Measurements from ENCODE around the gene TEX44. TPM values are rescaled to one million over a fixed set of nuclear protein-coding genes. Genes with fewer than 3 reads are reported as not detected.

The TEX44 gene
- total RNA-seq, 1 experiment from 2014 or later: not detected

DNA sequence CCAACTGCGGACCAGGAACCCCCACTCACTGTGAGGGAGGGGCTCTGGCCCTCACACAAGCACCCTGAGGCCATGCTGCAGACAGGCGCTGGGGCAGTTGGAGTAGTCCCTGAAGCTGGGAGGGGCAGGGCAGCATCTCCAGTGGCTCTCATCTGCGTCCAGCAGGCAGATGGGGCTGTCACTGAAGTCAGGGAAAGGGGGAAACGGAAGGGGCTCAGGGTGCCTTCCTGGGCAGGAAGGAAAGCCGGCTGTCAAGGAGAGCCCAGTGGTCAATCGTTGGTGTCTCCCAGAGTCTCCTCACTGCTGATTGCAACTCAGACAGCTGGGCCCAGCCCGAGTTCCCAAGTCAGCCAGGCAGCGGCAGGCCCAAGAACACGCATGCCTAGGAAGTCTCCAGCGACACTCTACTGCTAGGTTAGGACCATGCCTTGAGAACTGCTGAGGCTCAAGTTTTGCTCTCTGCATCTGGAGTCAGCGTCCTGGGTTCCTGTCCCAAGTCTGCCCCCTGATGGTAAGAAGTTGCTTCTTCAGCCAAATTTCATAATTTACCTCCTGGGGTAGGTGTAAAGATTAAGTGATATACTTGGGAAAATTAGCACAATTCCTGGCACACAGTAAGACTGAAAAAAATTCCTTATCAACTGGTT lies 35.0 kb upstream of the TEX44 start:
- ChIA-PET POLR2A (interaction anchor here (0.7 kb wide), 1 partner anchor 116 kb away, joined by 4 read pairs; no protein-coding TSS in a partner anchor), CTCF (interaction anchor here (0.6 to 1.0 kb wide), 5 partner anchors 30 to 207 kb away, joined by 3 to 5 read pairs (median 4); no protein-coding TSS in a partner anchor)
- peak; percentile 50 for DNase-seq (ENCODE audit: low read depth, low spot score)
- Histone ChIP-seq H3K27me3 (ENCODE audit: control insufficient read depth, insufficient read depth, low read length) (no peaks in the 10 kb centered on the region), H3K4me1 (ENCODE audit: control insufficient read depth, insufficient read depth, low read length) (no peaks in the 10 kb centered on the region; the same call in none of the 2 replicates), H3K4me3 (ENCODE audit: low read depth in 2 of 2, low read length in 2 of 2) (no peak overlapping the region), H3K36me3 (ENCODE audit: control insufficient read depth, insufficient read depth, low read length) (no peaks in the 10 kb centered on the region), H3K9me3 (ENCODE audit: control insufficient read depth, insufficient read depth, low read depth, low read length) (peaks cover 8% of the 10 kb centered on the region; the same call in 1 of the 2 replicates), H3K27ac (ENCODE audit: low read length) (no peak overlapping the region)
- peak; percentile 97 for ATAC-seq
- intact Hi-C loops (cut with micrococcal nuclease; ENCODE audit: unreplicated experiment): loop anchor here (2.0 to 5.0 kb wide), 2 partner anchors 40 to 75 kb away; no protein-coding TSS in a partner anchor
- in situ Hi-C loops (cut with HindIII; ENCODE audit: low pct_unique_long_range_greater_than_20kb, low sequenced_read_pairs): no loop called here
- BruUV-seq (replicated peaks): no TSS peak
- no peak for TF ChIP-seq SIN3A (IDR thresholded peaks at IDR 0.05; ENCODE audit: borderline replicate concordance, insufficient read depth, low read depth, low read length)
- TF ChIP-seq, protein P1, sequence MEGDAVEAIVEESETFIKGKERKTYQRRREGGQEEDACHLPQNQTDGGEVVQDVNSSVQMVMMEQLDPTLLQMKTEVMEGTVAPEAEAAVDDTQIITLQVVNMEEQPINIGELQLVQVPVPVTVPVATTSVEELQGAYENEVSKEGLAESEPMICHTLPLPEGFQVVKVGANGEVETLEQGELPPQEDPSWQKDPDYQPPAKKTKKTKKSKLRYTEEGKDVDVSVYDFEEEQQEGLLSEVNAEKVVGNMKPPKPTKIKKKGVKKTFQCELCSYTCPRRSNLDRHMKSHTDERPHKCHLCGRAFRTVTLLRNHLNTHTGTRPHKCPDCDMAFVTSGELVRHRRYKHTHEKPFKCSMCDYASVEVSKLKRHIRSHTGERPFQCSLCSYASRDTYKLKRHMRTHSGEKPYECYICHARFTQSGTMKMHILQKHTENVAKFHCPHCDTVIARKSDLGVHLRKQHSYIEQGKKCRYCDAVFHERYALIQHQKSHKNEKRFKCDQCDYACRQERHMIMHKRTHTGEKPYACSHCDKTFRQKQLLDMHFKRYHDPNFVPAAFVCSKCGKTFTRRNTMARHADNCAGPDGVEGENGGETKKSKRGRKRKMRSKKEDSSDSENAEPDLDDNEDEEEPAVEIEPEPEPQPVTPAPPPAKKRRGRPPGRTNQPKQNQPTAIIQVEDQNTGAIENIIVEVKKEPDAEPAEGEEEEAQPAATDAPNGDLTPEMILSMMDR (IDR thresholded peaks at IDR 0.05): peak; percentile 70; the same call in 1 of the 2 replicates

DNA sequence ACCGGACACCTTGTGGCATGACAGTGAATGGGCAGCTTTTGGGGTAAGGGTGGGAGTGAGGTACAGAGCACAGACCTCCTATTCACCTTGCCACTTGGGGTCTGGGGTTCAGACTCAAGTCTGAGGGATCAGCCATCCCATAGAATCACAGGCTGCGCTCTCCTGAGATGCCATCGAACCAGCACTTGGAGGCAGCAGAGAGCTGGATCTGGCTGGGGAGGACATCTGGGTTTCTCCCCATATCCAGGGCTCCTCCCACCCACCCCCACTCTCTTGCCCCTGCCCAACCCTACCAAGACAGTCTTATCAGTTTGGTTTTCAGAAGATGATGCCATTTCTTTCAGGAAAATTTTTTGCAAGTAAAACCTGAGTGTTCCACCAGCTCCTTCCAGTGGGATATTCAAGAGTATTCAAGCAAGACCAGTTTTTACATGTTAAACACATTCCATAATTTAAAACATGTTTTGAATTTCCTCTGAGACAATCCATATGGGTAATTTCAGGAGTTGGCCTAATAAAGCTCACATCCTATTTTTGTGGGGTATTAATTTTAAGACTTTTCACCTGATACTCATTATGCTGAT lies 29.2 kb upstream of the TEX44 start:
- peak; percentile 53 for DNase-seq (ENCODE audit: low read depth, low spot score)
- CTCF ChIA-PET: interaction anchor here (0.6 to 2.3 kb wide), 8 partner anchors 11 to 109 kb away, joined by 3 to 15 read pairs (median 3); no protein-coding TSS in a partner anchor

More for the DNA sequence above, 29.2 kb upstream of the TEX44 start:
- peak; percentile 94 for ATAC-seq
- no TSS peak for BruUV-seq (replicated peaks)
- no peaks in the 10 kb centered on the region for H3K36me3 ChIP-seq (ENCODE audit: control insufficient read depth, insufficient read depth, low read length)
- H3K9me3 ChIP-seq (ENCODE audit: control insufficient read depth, insufficient read depth, low read depth, low read length): no peaks in the 10 kb centered on the region
- TF ChIP-seq TCF7L2 (IDR thresholded peaks at IDR 0.05; ENCODE audit: low read depth, low read length): no peak
- TF ChIP-seq, protein P1 (IDR thresholded peaks at IDR 0.05): peak; percentile 88
- TF ChIP-seq, protein P2, sequence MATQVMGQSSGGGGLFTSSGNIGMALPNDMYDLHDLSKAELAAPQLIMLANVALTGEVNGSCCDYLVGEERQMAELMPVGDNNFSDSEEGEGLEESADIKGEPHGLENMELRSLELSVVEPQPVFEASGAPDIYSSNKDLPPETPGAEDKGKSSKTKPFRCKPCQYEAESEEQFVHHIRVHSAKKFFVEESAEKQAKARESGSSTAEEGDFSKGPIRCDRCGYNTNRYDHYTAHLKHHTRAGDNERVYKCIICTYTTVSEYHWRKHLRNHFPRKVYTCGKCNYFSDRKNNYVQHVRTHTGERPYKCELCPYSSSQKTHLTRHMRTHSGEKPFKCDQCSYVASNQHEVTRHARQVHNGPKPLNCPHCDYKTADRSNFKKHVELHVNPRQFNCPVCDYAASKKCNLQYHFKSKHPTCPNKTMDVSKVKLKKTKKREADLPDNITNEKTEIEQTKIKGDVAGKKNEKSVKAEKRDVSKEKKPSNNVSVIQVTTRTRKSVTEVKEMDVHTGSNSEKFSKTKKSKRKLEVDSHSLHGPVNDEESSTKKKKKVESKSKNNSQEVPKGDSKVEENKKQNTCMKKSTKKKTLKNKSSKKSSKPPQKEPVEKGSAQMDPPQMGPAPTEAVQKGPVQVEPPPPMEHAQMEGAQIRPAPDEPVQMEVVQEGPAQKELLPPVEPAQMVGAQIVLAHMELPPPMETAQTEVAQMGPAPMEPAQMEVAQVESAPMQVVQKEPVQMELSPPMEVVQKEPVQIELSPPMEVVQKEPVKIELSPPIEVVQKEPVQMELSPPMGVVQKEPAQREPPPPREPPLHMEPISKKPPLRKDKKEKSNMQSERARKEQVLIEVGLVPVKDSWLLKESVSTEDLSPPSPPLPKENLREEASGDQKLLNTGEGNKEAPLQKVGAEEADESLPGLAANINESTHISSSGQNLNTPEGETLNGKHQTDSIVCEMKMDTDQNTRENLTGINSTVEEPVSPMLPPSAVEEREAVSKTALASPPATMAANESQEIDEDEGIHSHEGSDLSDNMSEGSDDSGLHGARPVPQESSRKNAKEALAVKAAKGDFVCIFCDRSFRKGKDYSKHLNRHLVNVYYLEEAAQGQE (IDR thresholded peaks at IDR 0.05; ENCODE audit: insufficient read depth in 1 of 2, low read depth in 2 of 2, low read length in 1 of 2): no peak
- in situ Hi-C loops (cut with HindIII; ENCODE audit: low pct_unique_long_range_greater_than_20kb, low sequenced_read_pairs): no loop called here
- no peak overlapping the region for H3K27ac ChIP-seq (ENCODE audit: low read length)
- intact Hi-C loops (cut with micrococcal nuclease; ENCODE audit: unreplicated experiment): loop anchor here (1.0 kb wide), 1 partner anchor 38 kb away; no protein-coding TSS in a partner anchor
- H3K27me3 ChIP-seq (ENCODE audit: control insufficient read depth, insufficient read depth, low read length): no peaks in the 10 kb centered on the region
- no peak overlapping the region for H3K4me3 ChIP-seq (ENCODE audit: low read depth in 2 of 2, low read length in 2 of 2)
- POLR2A ChIA-PET: no interaction called here
- no peaks in the 10 kb centered on the region for H3K4me1 ChIP-seq (ENCODE audit: control insufficient read depth, insufficient read depth, low read length)
